Activated CD8-positive, alpha-beta T cell treated with anti-CD3 and anti-CD28 coated beads for 36 hours (primary cell): ENCODE data around the gene NET1. TPM values are rescaled to one million over a fixed set of nuclear protein-coding genes. Genes with fewer than 3 reads are reported as not detected.
"Not testable (repeated sequence)": the region's sequence is repeated elsewhere in the genome, so short reads cannot be mapped to it uniquely, and the experiment has no call there.

Experiments used
- ATAC-seq: fragments of 200-7000 bp; cut with Tn5 transposase; one replicate; pipeline ENCODE4 v1.10.0; 2021; ENCODE audit warnings: mild to moderate bottlenecking, moderate library complexity
- CTCF ChIA-PET: fragments of 350-600 bp; sonication (Branson Sonifier 250); formaldehyde crosslinking; loops from one replicate; lab custom pipeline; 2021; ENCODE audit warnings: antibody characterized with exemption; lab: Charles Lee
- POLR2A ChIA-PET: fragments of 350-600 bp; sonication (Branson Sonifier 250); formaldehyde crosslinking; loops from one replicate; lab custom pipeline; 2021; ENCODE audit warnings: antibody characterized with exemption; lab: Charles Lee
- DNase-seq: peaks from one replicate; pipeline ENCODE4 v3.0.0-alpha.2; 2020
- H3K27ac Mint-ChIP-seq: one replicate; pipeline ENCODE4 v1.8.0; 2021; ENCODE audit warnings: mild to moderate bottlenecking, mixed read lengths
- H3K27me3 Mint-ChIP-seq: one replicate; pipeline ENCODE4 v1.8.0; 2021; ENCODE audit warnings: mixed read lengths
- H3K36me3 Mint-ChIP-seq: one replicate; pipeline ENCODE4 v1.8.0; 2021; ENCODE audit warnings: low read depth, mixed read lengths
- H3K4me1 Mint-ChIP-seq: one replicate; pipeline ENCODE4 v1.8.0; 2021; ENCODE audit warnings: low read depth, mixed read lengths
- H3K4me3 Mint-ChIP-seq: one replicate; pipeline ENCODE4 v1.8.0; 2021; ENCODE audit warnings: mild to moderate bottlenecking, moderate library complexity, mixed read lengths
- H3K9me3 Mint-ChIP-seq: one replicate; pipeline ENCODE4 v1.8.0; 2021; ENCODE audit warnings: mixed read lengths
- CTCF ChIP-seq: fragments of 200-600 bp; IDR thresholded peaks from one replicate; pipeline ENCODE4 v1.8.0; 2022; ENCODE audit warnings: antibody characterized with exemption, mild to moderate bottlenecking
- intact Hi-C: fragments of 100-400 bp; cut with micrococcal nuclease; formaldehyde crosslinking; loops from one replicate; pipeline ENCODE4 v1.10.0; 2022
- total RNA-seq, 2 experiments: library from RNA; stranded (reverse); gene quantifications; one replicate each; pipeline ENCODE4 v1.2.3, GENCODE V29; 2021

NET1 gene
- total RNA-seq, 2 experiments from 2014 or later: 20.5 to 21.6 TPM

GRCh38 chr10:5376450-5376849, 35.9 kb upstream of the NET1 start:
- ChIA-PET POLR2A (no interaction called here), CTCF (no interaction called here)
- H3K9me3 Mint-ChIP-seq: peaks cover 4% of the 10 kb centered on the region
- DNase-seq (no peak), ATAC-seq (no peak)
- peaks cover 2% of the 10 kb centered on the region for H3K27me3 Mint-ChIP-seq
- H3K4me3 Mint-ChIP-seq: no peak overlapping the region
- TF ChIP-seq CTCF: no peak
- no peaks in the 10 kb centered on the region for H3K4me1 Mint-ChIP-seq
- H3K36me3 Mint-ChIP-seq: no peaks in the 10 kb centered on the region
- H3K27ac Mint-ChIP-seq: no peak overlapping the region
- intact Hi-C loops: no loop called here

GRCh38 chr10:5379202-5379601, 33.2 kb upstream of the NET1 start:
- POLR2A ChIA-PET, H3K27me3 Mint-ChIP-seq, H3K4me1 Mint-ChIP-seq, ATAC-seq, DNase-seq, H3K4me3 Mint-ChIP-seq, H3K36me3 Mint-ChIP-seq, H3K9me3 Mint-ChIP-seq, H3K27ac Mint-ChIP-seq, intact Hi-C loops: not testable (repeated sequence)
- CTCF ChIA-PET: interaction anchor here (0.9 to 2.0 kb wide), 4 partner anchors 19 to 564 kb away, joined by 3 to 9 read pairs (median 5); no protein-coding TSS in a partner anchor

- H3K4me1 Mint-ChIP-seq, H3K36me3 Mint-ChIP-seq, H3K9me3 Mint-ChIP-seq, DNase-seq, H3K27ac Mint-ChIP-seq, ATAC-seq, POLR2A ChIA-PET, H3K4me3 Mint-ChIP-seq, H3K27me3 Mint-ChIP-seq: not testable (repeated sequence)
- intact Hi-C loops: loop anchor here (5.0 kb wide), 1 partner anchor 533 kb away; no protein-coding TSS in a partner anchor
- CTCF ChIA-PET: interaction anchor here (0.6 to 2.0 kb wide), 4 partner anchors 20 to 565 kb away, joined by 3 to 9 read pairs (median 5); no protein-coding TSS in a partner anchor
Observed at GRCh38 chr10:5380395-5380794, 32.0 kb upstream of the NET1 start.

GRCh38 chr10:5381187-5381586, 31.2 kb upstream of the NET1 start:
- Mint-ChIP-seq H3K9me3 (peaks cover 4% of the 10 kb centered on the region), H3K27me3 (peaks cover 3% of the 10 kb centered on the region), H3K4me3 (no peak overlapping the region), H3K27ac (no peak overlapping the region), H3K36me3 (no peaks in the 10 kb centered on the region), H3K4me1 (no peaks in the 10 kb centered on the region)
- ATAC-seq: no peak
- no peak for TF ChIP-seq CTCF
- intact Hi-C loops: loop anchor here (5.0 kb wide), 1 partner anchor 534 kb away; no protein-coding TSS in a partner anchor
- DNase-seq: no peak
- ChIA-PET POLR2A (no interaction called here), CTCF (interaction anchor here (0.6 to 2.0 kb wide), 3 partner anchors 176 to 566 kb away, joined by 3 to 9 read pairs (median 5); no protein-coding TSS in a partner anchor)

GRCh38 chr10:5385224-5385623, 27.1 kb upstream of the NET1 start:
- H3K27ac Mint-ChIP-seq: no peak overlapping the region
- no peaks in the 10 kb centered on the region for H3K36me3 Mint-ChIP-seq

More at GRCh38 chr10:5385224-5385623, 27.1 kb upstream of the NET1 start:
- ChIA-PET POLR2A (no interaction called here), CTCF (no interaction called here)
- Mint-ChIP-seq H3K4me1 (no peaks in the 10 kb centered on the region), H3K27me3 (peaks cover 3% of the 10 kb centered on the region), H3K4me3 (no peak overlapping the region), H3K9me3 (peaks cover 9% of the 10 kb centered on the region)
- TF ChIP-seq CTCF: no peak
- intact Hi-C loops: no loop called here
- ATAC-seq (no peak), DNase-seq (no peak)
